Retinal pigment epithelial cell (primary cell): ENCODE results near the gene AFP.

Source experiments
- DNase-seq: peaks from one replicate; pipeline ENCODE4 v3.0.0-alpha.2; 2010; ENCODE audit warnings: low read depth
- H3K4me3 ChIP-seq: 2 replicates; pipeline ENCODE4 v1.5.1; 2011; ENCODE audit warnings: mild to moderate bottlenecking, low read length, control low read depth, moderate library complexity
- CTCF ChIP-seq: conservative IDR thresholded peaks from 2 replicates; pipeline ENCODE4 v1.5.1; 2011; ENCODE audit warnings: low read depth, low read length, control low read depth, inconsistent platforms

Gene AFP

DNA sequence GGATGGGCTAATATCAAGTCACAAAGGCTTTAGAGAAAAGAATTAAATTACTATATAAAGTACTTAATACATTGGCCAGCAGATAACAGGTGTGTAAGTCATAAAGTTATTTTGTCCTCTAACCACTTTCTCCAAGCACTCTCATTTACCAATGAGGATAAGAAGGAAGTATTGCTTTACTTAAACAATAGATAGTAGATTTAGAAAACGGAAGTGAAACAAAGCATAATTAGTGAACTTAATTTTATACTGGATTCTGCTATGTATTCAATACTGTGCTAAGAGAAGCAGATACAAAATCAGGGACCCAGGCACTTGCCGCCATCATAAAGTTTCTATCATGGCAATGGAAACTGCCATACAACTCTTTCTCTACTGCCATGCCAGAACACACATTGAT lies 69.5 kb downstream of the AFP start:
- no peak overlapping the region for H3K4me3 ChIP-seq
- no peak for DNase-seq
- no peak for TF ChIP-seq CTCF
